ENCODE data around the gene OGA.

The OGA gene

GRCh38 chr10:101761226-101761625, 57.0 kb downstream of the OGA start:
- FAIRE-seq (no peak), DNase-seq (ENCODE audit: low spot score) (no peak)

- no peak for FAIRE-seq
- no peak for DNase-seq (ENCODE audit: low spot score)
Observed at GRCh38 chr10:101760510-101760909, 57.7 kb downstream of the OGA start.

- DNase-seq (ENCODE audit: low spot score) (no peak), FAIRE-seq (no peak)
Observed at GRCh38 chr10:101759309-101760247, 58.7 kb downstream of the OGA start.

- FAIRE-seq (no peak), DNase-seq (ENCODE audit: low spot score) (no peak)
Observed at GRCh38 chr10:101758858-101759257, 59.4 kb downstream of the OGA start.

GRCh38 chr10:101752241-101752640, 66.0 kb downstream of the OGA start:
- DNase-seq (ENCODE audit: low spot score) (no peak), FAIRE-seq (no peak)

GRCh38 chr10:101749047-101750016, 68.9 kb downstream of the OGA start:
- DNase-seq (ENCODE audit: low spot score) (no peak), FAIRE-seq (no peak)

- DNase-seq (ENCODE audit: low spot score) (no peak), FAIRE-seq (no peak)
Observed at GRCh38 chr10:101748496-101748895, 69.7 kb downstream of the OGA start.

GRCh38 chr10:101745074-101745696, 73.1 kb downstream of the OGA start:
- no peak for FAIRE-seq

GRCh38 chr10:101744267-101744666, 74.0 kb downstream of the OGA start:
- FAIRE-seq (no peak), DNase-seq (ENCODE audit: low spot score) (no peak)

More at GRCh38 chr10:101745074-101745696, 73.1 kb downstream of the OGA start:
- DNase-seq (ENCODE audit: low spot score): no peak

- FAIRE-seq: no peak
- DNase-seq (ENCODE audit: low spot score): no peak
Observed at GRCh38 chr10:101741938-101742337, 76.3 kb downstream of the OGA start.

GRCh38 chr10:101736666-101737065, 81.6 kb downstream of the OGA start:
- FAIRE-seq (no peak), DNase-seq (ENCODE audit: low spot score) (no peak)
